HL-60 (cell line): Measurements from ENCODE around the gene RALGAPB.

Experiments
- DNase-seq, 2 experiments: peaks; one replicate each; pipeline ENCODE4 v3.0.0-alpha.2; 2010 to 2020; ENCODE audit warnings: low read depth in 1 of 2, low spot score in 1 of 2
- H3K27ac ChIP-seq: fragments of 250-450 bp; sonication (Bioruptor Pico); replicated peaks from 2 replicates; pipeline ENCODE4 v1.5.1; 2020; ENCODE audit warnings: mild to moderate bottlenecking, moderate library complexity
- H3K27me3 ChIP-seq: fragments of 250-450 bp; sonication (Bioruptor Pico); 2 replicates; pipeline ENCODE4 v1.5.1; 2021; ENCODE audit warnings: mild to moderate bottlenecking, moderate library complexity; ENCODE audit not compliant: insufficient read depth, poor library complexity, severe bottlenecking
- H3K4me3 ChIP-seq: replicated peaks from 2 replicates; pipeline ENCODE4 v1.5.1; 2011; ENCODE audit warnings: mild to moderate bottlenecking, control low read depth, low read length; ENCODE audit not compliant: insufficient read depth
- GABPA ChIP-seq: IDR thresholded peaks from 2 replicates; pipeline ENCODE4 v1.6.1; 2012; ENCODE audit warnings: low read depth
- POLR2AphosphoS5 ChIP-seq: IDR thresholded peaks from 2 replicates; pipeline ENCODE4 v1.6.1; 2012; ENCODE audit warnings: low read depth
- SPI1 ChIP-seq: IDR thresholded peaks from 2 replicates; pipeline ENCODE4 v1.6.1; 2012; ENCODE audit warnings: low read depth, mild to moderate bottlenecking, borderline replicate concordance
- TF ChIP-seq, protein P1 (sequence below): IDR thresholded peaks from 2 replicates; pipeline ENCODE4 v1.6.1; 2012; ENCODE audit warnings: low read depth; ENCODE audit not compliant: insufficient replicate concordance
- TF ChIP-seq, protein P2 (sequence below): IDR thresholded peaks from one replicate; pipeline ENCODE4 v1.5.1; 2011; ENCODE audit warnings: low read length, control low read depth, inconsistent platforms; ENCODE audit not compliant: insufficient read depth

Gene RALGAPB

DNA sequence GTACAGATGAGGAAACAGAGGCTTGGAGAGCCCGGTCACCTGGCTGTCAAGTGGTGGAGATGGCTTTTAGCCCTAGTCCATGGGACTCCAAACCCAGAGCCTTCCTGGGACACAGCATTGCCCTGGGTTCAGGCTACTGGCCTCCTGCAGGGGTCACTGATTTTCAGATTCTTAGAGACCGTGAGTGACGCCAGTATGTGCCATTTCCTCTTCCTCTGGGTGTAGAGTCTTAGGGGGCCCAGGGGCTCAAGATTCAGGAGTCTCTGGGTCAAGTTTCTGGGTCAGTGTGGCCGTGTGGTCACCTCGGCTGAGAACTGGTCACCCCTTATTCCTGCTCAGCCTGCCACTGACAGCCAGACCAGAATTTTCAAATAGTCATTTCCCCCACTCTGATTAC is 129.5 kb downstream of the RALGAPB start:
- TF ChIP-seq, protein P1, sequence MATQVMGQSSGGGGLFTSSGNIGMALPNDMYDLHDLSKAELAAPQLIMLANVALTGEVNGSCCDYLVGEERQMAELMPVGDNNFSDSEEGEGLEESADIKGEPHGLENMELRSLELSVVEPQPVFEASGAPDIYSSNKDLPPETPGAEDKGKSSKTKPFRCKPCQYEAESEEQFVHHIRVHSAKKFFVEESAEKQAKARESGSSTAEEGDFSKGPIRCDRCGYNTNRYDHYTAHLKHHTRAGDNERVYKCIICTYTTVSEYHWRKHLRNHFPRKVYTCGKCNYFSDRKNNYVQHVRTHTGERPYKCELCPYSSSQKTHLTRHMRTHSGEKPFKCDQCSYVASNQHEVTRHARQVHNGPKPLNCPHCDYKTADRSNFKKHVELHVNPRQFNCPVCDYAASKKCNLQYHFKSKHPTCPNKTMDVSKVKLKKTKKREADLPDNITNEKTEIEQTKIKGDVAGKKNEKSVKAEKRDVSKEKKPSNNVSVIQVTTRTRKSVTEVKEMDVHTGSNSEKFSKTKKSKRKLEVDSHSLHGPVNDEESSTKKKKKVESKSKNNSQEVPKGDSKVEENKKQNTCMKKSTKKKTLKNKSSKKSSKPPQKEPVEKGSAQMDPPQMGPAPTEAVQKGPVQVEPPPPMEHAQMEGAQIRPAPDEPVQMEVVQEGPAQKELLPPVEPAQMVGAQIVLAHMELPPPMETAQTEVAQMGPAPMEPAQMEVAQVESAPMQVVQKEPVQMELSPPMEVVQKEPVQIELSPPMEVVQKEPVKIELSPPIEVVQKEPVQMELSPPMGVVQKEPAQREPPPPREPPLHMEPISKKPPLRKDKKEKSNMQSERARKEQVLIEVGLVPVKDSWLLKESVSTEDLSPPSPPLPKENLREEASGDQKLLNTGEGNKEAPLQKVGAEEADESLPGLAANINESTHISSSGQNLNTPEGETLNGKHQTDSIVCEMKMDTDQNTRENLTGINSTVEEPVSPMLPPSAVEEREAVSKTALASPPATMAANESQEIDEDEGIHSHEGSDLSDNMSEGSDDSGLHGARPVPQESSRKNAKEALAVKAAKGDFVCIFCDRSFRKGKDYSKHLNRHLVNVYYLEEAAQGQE: no peak
- TF ChIP-seq POLR2AphosphoS5: no peak
- TF ChIP-seq, protein P2, sequence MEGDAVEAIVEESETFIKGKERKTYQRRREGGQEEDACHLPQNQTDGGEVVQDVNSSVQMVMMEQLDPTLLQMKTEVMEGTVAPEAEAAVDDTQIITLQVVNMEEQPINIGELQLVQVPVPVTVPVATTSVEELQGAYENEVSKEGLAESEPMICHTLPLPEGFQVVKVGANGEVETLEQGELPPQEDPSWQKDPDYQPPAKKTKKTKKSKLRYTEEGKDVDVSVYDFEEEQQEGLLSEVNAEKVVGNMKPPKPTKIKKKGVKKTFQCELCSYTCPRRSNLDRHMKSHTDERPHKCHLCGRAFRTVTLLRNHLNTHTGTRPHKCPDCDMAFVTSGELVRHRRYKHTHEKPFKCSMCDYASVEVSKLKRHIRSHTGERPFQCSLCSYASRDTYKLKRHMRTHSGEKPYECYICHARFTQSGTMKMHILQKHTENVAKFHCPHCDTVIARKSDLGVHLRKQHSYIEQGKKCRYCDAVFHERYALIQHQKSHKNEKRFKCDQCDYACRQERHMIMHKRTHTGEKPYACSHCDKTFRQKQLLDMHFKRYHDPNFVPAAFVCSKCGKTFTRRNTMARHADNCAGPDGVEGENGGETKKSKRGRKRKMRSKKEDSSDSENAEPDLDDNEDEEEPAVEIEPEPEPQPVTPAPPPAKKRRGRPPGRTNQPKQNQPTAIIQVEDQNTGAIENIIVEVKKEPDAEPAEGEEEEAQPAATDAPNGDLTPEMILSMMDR: no peak
- TF ChIP-seq SPI1: no peak
- TF ChIP-seq GABPA: no peak
- Histone ChIP-seq H3K27me3 (peaks cover 30% of the 10 kb centered on the region), H3K4me3 (no peak overlapping the region), H3K27ac (no peak overlapping the region)
- no peak for DNase-seq

DNA sequence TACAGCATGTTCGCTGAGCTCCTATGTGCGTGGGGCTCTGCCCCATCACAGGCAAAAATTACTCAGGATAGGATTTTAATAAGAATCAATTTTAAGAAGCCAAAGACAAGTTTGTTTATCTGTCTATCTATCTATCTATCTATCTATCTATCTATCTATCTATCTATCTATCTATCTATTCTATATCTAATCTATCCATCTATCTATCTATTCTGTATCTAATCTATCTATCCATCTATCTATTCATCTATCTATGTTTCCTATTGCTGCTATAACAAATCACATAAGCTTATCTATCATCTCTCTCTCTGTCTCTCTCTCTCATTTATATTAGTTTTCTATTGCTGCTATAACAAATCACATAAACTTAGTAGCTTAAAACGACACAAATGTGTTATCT is 130.6 kb downstream of the RALGAPB start:
- H3K4me3 ChIP-seq: no peak overlapping the region
- peaks cover 30% of the 10 kb centered on the region for H3K27me3 ChIP-seq
- H3K27ac ChIP-seq: no peak overlapping the region
- no peak for DNase-seq
- TF ChIP-seq GABPA (no peak), SPI1 (no peak), POLR2AphosphoS5 (no peak)
- TF ChIP-seq, protein P1: no peak
- TF ChIP-seq, protein P2: no peak

DNA sequence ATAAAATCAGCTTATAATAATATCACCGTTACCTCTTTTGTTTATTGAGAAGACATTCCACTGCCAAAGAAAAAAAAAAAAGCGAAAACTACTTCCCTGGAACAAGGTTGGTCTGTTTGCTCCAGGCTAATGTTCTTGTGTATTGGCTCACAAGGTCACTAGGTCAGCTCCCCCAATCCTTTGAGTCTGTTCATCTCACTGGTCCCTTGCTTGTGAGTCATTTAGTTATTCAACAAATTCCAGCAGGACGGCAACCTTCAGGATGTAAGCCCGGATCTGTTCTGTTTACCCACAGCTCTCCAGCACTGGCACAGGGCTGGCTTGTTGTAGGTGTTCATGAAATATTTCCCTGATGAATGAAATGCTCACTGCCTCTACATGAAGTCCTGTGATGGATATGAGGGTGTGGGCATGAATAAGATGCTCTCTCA is 132.2 kb downstream of the RALGAPB start:
- H3K27ac ChIP-seq: no peak overlapping the region

More for the DNA sequence above, 132.2 kb downstream of the RALGAPB start:
- no peak overlapping the region for H3K4me3 ChIP-seq
- DNase-seq: no peak
- TF ChIP-seq POLR2AphosphoS5 (no peak), GABPA (no peak), SPI1 (no peak)
- TF ChIP-seq, protein P1: no peak
- H3K27me3 ChIP-seq: peaks cover 28% of the 10 kb centered on the region
